Measurements from ENCODE around the gene CC2D2A.

Gene CC2D2A

GRCh38 chr4:15459706-15460105, 10.0 kb upstream of the CC2D2A start:
- no peak for DNase-seq (ENCODE audit: low read depth in 2 of 2, low spot score in 1 of 2)

- no peak for DNase-seq (ENCODE audit: low read depth in 2 of 2, low spot score in 1 of 2)
Measured at GRCh38 chr4:15466596-15466995, 3.1 kb upstream of the CC2D2A start.

GRCh38 chr4:15470128-15470475, 420 bp downstream of the CC2D2A start:
- no peak for DNase-seq (ENCODE audit: low read depth in 2 of 2, low spot score in 1 of 2)

- DNase-seq (ENCODE audit: low read depth in 2 of 2, low spot score in 1 of 2) = no peak
Measured at GRCh38 chr4:15476396-15476795, 6.7 kb downstream of the CC2D2A start.

GRCh38 chr4:15478724-15479088, 9.0 kb downstream of the CC2D2A start:
- DNase-seq (ENCODE audit: low read depth in 2 of 2, low spot score in 1 of 2) = no peak

DNA sequence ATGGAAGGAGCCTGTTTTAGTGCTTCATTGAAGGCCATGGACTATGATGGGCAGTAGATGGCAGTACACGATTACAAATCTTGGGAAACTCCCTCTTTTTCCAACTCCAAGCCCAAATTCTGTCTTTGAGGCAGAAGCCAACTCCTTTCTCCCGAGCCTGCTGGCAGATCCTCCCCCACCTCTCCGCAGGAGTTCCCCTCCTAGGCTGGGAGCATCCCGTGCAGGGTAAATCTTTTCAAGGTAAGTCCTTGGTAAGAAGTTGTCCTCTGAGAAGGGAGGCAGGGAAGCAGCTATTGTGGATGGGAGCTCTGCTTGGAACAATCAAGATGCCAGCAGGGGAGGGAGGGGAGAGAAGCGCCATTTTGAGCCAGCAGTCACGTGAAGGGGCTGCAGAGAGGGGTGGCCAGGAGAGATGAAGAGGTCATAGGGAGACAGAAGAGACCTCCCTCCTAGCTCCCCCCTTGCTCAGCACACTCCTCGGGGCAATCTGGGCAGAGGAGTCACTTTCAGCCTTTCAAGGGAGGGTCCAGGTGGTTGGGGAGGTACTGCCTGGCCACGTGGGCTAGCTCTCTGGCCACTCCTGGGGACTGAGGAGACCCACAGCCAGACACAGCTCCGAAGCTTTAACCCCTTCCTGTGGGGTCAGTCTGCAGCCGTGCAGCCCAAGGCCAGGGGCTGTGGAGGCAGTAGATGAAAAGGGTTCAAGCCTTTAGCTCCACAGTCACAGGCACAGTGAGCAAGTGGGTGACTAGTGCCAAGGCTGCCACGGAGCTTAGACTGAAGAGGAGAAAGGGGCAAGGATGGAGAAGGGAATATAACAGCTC, 9.6 kb downstream of the CC2D2A start:
- no peak for DNase-seq (ENCODE audit: low read depth in 2 of 2, low spot score in 1 of 2)

DNA sequence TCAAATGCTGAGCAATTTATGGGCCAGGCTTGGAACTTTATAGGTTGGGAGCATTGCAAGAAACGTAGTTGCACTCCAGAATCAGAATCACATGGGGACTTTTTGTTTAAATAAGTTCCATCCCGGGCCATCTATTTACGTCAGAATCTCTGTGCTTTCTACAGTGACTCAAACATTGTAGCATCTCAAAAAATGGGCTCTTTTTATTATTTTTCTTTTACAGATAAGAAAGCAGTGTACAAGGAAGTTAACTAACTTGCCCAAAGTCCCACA, 10.2 kb downstream of the CC2D2A start:
- DNase-seq (ENCODE audit: low read depth in 2 of 2, low spot score in 1 of 2) = no peak

- no peak for DNase-seq (ENCODE audit: low read depth in 2 of 2, low spot score in 1 of 2)
Measured at GRCh38 chr4:15481961-15482745, 12.5 kb downstream of the CC2D2A start.

DNA sequence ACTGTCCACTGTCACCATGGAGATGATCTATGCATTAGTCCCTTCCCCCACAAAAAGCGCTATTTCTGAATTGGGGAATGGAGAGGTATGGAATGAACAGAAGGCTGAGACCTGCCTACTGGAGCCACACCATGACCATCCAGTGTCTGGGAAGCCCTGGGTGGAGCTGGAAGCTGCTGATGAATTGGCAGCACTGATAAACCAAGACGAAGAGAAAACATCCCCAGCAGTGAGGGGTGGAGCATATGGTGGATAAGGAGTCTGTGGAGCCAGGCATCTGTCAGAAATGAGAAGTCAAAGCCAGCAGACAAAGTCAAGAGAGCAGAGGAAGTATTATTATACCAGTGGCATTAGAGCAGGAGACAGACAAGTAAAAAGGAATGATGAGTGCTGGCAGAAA, 13.2 kb downstream of the CC2D2A start:
- DNase-seq (ENCODE audit: low read depth in 2 of 2, low spot score in 1 of 2) = no peak

DNA sequence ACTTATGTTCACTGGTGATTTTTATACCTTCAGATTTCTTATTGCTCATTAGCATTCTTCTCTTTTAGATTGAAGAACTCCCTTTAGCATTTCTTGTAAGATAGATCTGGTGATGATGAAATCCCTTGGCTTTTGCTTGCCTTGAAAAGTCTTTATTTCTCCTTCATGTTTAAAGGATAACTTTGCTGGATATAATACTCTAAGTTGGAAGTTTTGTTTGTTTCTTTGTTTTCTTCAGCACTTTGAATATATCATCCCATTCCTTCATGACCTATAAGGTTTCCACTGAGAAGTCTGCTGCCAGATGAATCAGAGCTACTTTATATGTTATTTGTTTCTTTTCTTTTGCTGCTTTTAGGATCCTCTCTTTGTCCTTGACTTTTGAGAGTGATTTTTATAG, 18.5 kb downstream of the CC2D2A start:
- no peak for DNase-seq (ENCODE audit: low read depth in 2 of 2, low spot score in 1 of 2)

GRCh38 chr4:15488658-15489470, 19.2 kb downstream of the CC2D2A start:
- DNase-seq (ENCODE audit: low read depth in 2 of 2, low spot score in 1 of 2) = no peak

- no peak for DNase-seq (ENCODE audit: low read depth in 2 of 2, low spot score in 1 of 2)
Measured at GRCh38 chr4:15489551-15489950, 19.9 kb downstream of the CC2D2A start.

GRCh38 chr4:15493411-15493810, 23.7 kb downstream of the CC2D2A start:
- no peak for DNase-seq (ENCODE audit: low read depth in 2 of 2, low spot score in 1 of 2)

- no peak for DNase-seq (ENCODE audit: low read depth in 2 of 2, low spot score in 1 of 2)
Measured at GRCh38 chr4:15495621-15496020, 25.9 kb downstream of the CC2D2A start.

GRCh38 chr4:15498356-15498755, 28.7 kb downstream of the CC2D2A start:
- DNase-seq (ENCODE audit: low read depth in 2 of 2, low spot score in 1 of 2) = no peak

- DNase-seq (ENCODE audit: low read depth in 2 of 2, low spot score in 1 of 2) = no peak
Measured at GRCh38 chr4:15500701-15501100, 31.0 kb downstream of the CC2D2A start.

DNA sequence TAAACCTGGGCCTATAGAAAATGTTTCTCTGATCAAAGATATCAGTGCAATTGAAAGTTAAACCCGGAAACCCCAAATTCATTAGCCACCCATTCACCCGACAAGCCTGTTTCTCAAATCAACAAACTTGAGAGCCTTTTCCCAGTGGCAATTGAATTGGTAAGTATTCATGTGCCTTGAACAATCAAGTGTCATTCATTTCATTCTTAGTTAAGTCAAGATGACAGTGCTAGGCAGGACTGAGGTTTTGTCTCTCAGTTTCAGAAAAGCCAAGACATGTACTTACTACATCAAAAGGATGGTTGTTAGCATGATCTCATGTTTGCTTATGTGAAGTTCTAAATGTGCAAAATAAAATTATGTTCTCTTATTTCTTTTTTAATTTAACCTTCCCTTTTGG, 32.3 kb downstream of the CC2D2A start:
- DNase-seq (ENCODE audit: low read depth in 2 of 2, low spot score in 1 of 2) = no peak

DNA sequence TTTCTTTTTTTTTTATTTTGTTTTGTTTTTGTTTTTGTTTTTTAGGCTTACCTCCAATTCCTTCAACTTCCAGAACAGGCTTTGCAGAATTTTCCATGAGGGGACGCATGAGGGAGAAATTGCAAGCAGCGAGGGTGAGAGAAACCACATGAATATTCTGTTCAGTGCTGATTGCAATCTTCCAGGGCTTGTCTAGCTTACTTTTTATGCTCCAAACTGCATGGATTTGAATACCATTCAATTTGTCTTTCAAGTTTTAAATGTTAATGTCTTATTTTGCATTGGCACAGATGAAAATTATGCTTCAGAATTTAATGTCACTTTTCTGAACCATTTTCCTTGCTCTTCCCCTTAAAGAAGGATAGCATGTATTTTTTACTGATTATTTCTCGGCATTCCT, 32.7 kb downstream of the CC2D2A start:
- no peak for DNase-seq (ENCODE audit: low read depth in 2 of 2, low spot score in 1 of 2)

- DNase-seq (ENCODE audit: low read depth in 2 of 2, low spot score in 1 of 2) = no peak
Measured at GRCh38 chr4:15504041-15504440, 34.4 kb downstream of the CC2D2A start.

GRCh38 chr4:15506464-15506863, 36.8 kb downstream of the CC2D2A start:
- DNase-seq (ENCODE audit: low read depth in 2 of 2, low spot score in 1 of 2) = no peak

GRCh38 chr4:15507679-15508078, 38.0 kb downstream of the CC2D2A start:
- DNase-seq (ENCODE audit: low read depth in 2 of 2, low spot score in 1 of 2) = no peak

DNA sequence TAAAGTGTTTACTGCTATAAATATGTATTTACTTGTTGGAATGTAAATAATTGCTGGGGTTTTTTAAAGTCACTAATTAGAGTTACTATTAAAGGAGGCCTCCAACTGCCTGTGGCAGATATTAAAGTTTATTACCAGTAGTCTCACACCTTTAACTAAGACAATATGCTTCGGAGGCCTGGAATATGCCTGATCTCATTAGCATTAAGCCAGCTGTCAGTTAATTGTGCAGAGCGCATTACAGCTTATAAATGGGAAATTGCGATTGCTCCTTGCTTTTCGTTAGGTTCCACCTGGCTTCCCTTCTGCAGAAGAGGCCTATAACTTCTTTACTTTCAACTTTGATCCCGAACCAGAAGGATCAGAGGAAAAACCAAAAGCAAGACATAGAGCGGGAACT, 41.3 kb downstream of the CC2D2A start:
- no peak for DNase-seq (ENCODE audit: low read depth in 2 of 2, low spot score in 1 of 2)

All from stimulated activated CD8-positive, alpha-beta memory T cell treated with anti-CD3 and anti-CD28 coated beads, Interleukin-4, amount 100 ng/mL, for 4 hours (primary cell).